ENCODE results near the gene DGCR2.

DNA sequence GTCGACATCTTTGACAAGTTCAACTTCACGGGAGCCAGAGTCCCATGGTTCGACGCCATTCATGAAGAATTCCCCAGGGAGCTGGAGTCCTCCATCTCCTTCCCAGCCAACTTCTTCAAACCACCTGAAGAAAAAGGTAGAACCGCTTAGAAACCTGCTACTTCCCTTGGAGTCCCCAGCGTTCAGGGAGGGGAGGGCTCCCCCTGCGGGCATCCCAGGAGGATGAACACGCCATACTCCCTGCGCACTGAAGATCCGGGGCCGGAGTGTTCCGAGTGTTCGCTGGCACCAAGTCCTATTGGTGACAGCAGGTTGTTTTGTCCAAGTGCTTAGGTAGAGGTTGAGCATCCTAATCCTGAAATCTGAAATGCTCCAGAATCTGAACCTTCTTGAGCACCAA lies 134.4 kb downstream of the DGCR2 start:
- TF ChIP-seq CTCF (conservative IDR thresholded peaks at IDR 0.05; ENCODE audit: low read depth, low read length) (peak; percentile 25; the same call in 1 of the 2 replicates), RAD21 (IDR thresholded peaks at IDR 0.05; ENCODE audit: low read length) (no peak; the same call in 1 of the 2 replicates), NFE2L2 (IDR thresholded peaks at IDR 0.05; ENCODE audit: low read depth, low read length) (no peak)

Measured in IMR-90 (cell line).